Right lobe of liver (tissue), 4 donors: ENCODE measurements around the gene SLC5A4.
"Not testable (repeated sequence)": the region's sequence is repeated elsewhere in the genome, so short reads cannot be mapped to it uniquely, and the experiment has no call there.

Source experiments
- POLR2A ChIP-seq: fragments of 450-650 bp; IDR thresholded peaks from one replicate; pipeline ENCODE4 v1.6.1; 2017; ENCODE audit warnings: antibody characterized with exemption, mild to moderate bottlenecking
- TF ChIP-seq, protein P1 (sequence below), 4 donors: fragments of 200-600 bp in 3 of 4; fragments of 450-650 bp in 1 of 4; IDR thresholded peaks; one replicate each; pipeline versions ENCODE4 v1.5.1 to v1.8.0; 2016 to 2022; ENCODE audit warnings: antibody characterized with exemption in 4 of 4, mild to moderate bottlenecking in 2 of 4
- donor health status: DM: no; HTN: no; CAD: no.
- donor health status: DM: no; HTN: no; CAD: no.
- donor health status: DM: no; HTN: yes; CAD: no.

DNA sequence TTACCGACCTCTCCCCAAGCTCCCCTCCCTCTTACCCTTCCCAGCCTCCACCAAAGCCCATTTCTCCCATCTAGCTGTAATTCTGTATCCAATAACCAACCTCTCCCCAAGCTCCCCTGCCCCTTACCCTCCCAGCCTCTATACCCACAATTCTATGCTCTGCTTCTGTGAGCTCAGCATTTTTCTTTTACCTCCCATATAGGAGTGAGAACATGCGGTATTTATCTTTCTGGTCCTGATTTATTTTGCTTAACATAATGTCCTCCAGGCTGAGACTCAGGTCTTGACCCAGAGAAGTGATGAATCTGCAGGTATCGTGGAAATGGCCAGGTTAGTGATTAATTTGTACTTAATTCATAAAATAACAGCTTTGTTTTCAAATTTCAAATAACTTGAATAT lies 59.2 kb downstream of the SLC5A4 start:
- TF ChIP-seq, protein P1, sequence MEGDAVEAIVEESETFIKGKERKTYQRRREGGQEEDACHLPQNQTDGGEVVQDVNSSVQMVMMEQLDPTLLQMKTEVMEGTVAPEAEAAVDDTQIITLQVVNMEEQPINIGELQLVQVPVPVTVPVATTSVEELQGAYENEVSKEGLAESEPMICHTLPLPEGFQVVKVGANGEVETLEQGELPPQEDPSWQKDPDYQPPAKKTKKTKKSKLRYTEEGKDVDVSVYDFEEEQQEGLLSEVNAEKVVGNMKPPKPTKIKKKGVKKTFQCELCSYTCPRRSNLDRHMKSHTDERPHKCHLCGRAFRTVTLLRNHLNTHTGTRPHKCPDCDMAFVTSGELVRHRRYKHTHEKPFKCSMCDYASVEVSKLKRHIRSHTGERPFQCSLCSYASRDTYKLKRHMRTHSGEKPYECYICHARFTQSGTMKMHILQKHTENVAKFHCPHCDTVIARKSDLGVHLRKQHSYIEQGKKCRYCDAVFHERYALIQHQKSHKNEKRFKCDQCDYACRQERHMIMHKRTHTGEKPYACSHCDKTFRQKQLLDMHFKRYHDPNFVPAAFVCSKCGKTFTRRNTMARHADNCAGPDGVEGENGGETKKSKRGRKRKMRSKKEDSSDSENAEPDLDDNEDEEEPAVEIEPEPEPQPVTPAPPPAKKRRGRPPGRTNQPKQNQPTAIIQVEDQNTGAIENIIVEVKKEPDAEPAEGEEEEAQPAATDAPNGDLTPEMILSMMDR (IDR thresholded peaks at IDR 0.05), result not testable (repeated sequence)
- not testable (repeated sequence) for TF ChIP-seq POLR2A
